Activated CD8-positive, alpha-beta T cell treated with anti-CD3 and anti-CD28 coated beads, Interleukin-2, amount 10 ng/mL, durations not matched to agents 7 days and 5 days (primary cell): Measurements from ENCODE around the gene DNAJC13. TPM values are rescaled to one million over a fixed set of nuclear protein-coding genes. Genes with fewer than 3 reads are reported as not detected.
"Not testable (repeated sequence)": the region's sequence is repeated elsewhere in the genome, so short reads cannot be mapped to it uniquely, and the experiment has no call there.

ENCODE experiments used
- ATAC-seq: fragments of 150-1000 bp; cut with Tn5 transposase; one replicate; pipeline ENCODE4 v1.10.0; 2021; ENCODE audit warnings: moderate library complexity
- CTCF ChIA-PET: fragments of 350-600 bp; sonication (Branson Sonifier 250); formaldehyde crosslinking; loops from one replicate; lab custom pipeline; 2021; ENCODE audit warnings: antibody characterized with exemption; lab: Charles Lee
- POLR2A ChIA-PET: fragments of 350-600 bp; sonication (Branson Sonifier 250); formaldehyde crosslinking; loops from one replicate; lab custom pipeline; 2021; ENCODE audit warnings: antibody characterized with exemption; lab: Charles Lee
- DNase-seq: peaks from one replicate; pipeline ENCODE4 v3.0.0-alpha.2; 2020
- H3K27ac Mint-ChIP-seq: one replicate; pipeline ENCODE4 v1.8.0; 2021; ENCODE audit warnings: mild to moderate bottlenecking, mixed read lengths
- H3K27me3 Mint-ChIP-seq: one replicate; pipeline ENCODE4 v1.8.0; 2021; ENCODE audit warnings: low read depth, mixed read lengths
- H3K36me3 Mint-ChIP-seq: one replicate; pipeline ENCODE4 v1.8.0; 2021; ENCODE audit warnings: low read depth, mixed read lengths
- H3K4me1 Mint-ChIP-seq: one replicate; pipeline ENCODE4 v1.8.0; 2021; ENCODE audit warnings: low read depth, mixed read lengths
- H3K4me3 Mint-ChIP-seq: one replicate; pipeline ENCODE4 v1.8.0; 2021; ENCODE audit warnings: mild to moderate bottlenecking, mixed read lengths
- H3K9me3 Mint-ChIP-seq: one replicate; pipeline ENCODE4 v1.8.0; 2022; ENCODE audit warnings: mixed read lengths; ENCODE audit not compliant: insufficient read depth
- total RNA-seq, 2 experiments: library from RNA; stranded (reverse); gene quantifications; one replicate each; pipeline ENCODE4 v1.2.3, GENCODE V29; 2021

DNAJC13 gene
- total RNA-seq, 2 experiments from 2014 or later = 34.3 to 38.4 TPM

- DNase-seq, ATAC-seq, H3K4me1 Mint-ChIP-seq, H3K27me3 Mint-ChIP-seq, H3K9me3 Mint-ChIP-seq, H3K36me3 Mint-ChIP-seq, H3K27ac Mint-ChIP-seq, H3K4me3 Mint-ChIP-seq, CTCF ChIA-PET: not testable (repeated sequence)
- POLR2A ChIA-PET = interaction anchor here (0.6 kb wide), 1 partner anchor 250 kb away, joined by 3 read pairs; no protein-coding TSS in a partner anchor
Measured at GRCh38 chr3:132392675-132393074, 24.6 kb upstream of the DNAJC13 start.

DNA sequence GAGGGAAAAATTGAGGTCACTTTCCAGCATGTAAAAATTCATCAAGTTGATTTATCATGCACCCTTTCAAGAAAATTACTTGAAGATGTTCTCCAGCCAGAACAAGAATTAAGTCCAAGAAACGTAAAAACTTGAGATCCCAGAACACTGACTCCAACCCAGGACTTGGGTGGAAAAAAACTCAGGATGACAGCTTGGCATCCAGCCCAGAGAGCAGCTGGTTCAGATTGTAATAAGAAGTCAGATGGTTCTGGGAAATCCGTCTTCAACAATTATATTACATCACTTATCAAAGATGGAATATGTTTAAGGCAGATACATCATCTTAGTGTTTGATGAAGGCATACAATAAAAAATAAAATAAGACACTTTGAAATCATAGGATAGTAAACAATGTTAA, 23.0 kb upstream of the DNAJC13 start:
- no peaks in the 10 kb centered on the region for H3K9me3 Mint-ChIP-seq
- no peaks in the 10 kb centered on the region for H3K4me1 Mint-ChIP-seq
- ChIA-PET POLR2A (no interaction called here), CTCF (interaction anchor here (6.3 kb wide), 1 partner anchor 42 kb away, joined by 49 read pairs; no protein-coding TSS in a partner anchor)
- H3K27ac Mint-ChIP-seq = no peak overlapping the region
- no peak for DNase-seq
- ATAC-seq = no peak
- no peak overlapping the region for H3K4me3 Mint-ChIP-seq
- H3K27me3 Mint-ChIP-seq = no peaks in the 10 kb centered on the region
- H3K36me3 Mint-ChIP-seq = no peaks in the 10 kb centered on the region

- POLR2A ChIA-PET = no interaction called here
- Mint-ChIP-seq H3K36me3 (no peaks in the 10 kb centered on the region), H3K27me3 (no peaks in the 10 kb centered on the region), H3K9me3 (no peaks in the 10 kb centered on the region), H3K4me1 (no peaks in the 10 kb centered on the region), H3K27ac (no peak overlapping the region), H3K4me3 (no peak overlapping the region)
- no peak for ATAC-seq
- DNase-seq = no peak
- CTCF ChIA-PET = interaction anchor here (1.5 to 6.3 kb wide), 2 partner anchors 42 to 52 kb away, joined by 3 to 49 read pairs; no protein-coding TSS in a partner anchor
Measured at GRCh38 chr3:132395126-132395525, 22.2 kb upstream of the DNAJC13 start.

DNA sequence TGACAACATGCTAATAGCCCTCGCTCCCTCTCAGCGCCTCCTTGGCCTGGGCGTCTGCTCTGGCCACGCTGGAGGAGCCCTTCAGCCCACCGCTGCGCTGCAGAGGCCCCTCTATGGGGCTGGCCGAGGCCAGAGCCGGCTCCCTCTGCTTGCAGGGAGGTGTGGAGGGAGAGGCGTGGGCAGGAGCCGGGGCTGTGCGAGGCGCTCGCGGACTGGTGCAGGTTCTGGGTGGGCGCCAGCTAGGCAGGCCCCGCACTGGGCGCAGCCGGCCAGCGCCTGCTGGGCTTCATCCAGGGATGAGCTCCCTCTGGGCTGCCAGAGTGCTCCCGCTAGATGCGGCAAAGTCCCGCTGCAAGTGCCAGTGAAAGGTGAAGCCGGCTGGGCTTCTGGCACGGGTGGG, 21.0 kb upstream of the DNAJC13 start:
- no peaks in the 10 kb centered on the region for H3K27me3 Mint-ChIP-seq
- CTCF ChIA-PET = interaction anchor here (1.5 to 6.3 kb wide), 2 partner anchors 43 to 53 kb away, joined by 3 to 49 read pairs; no protein-coding TSS in a partner anchor
- no peak overlapping the region for H3K4me3 Mint-ChIP-seq
- no peak overlapping the region for H3K27ac Mint-ChIP-seq
- no peaks in the 10 kb centered on the region for H3K4me1 Mint-ChIP-seq
- POLR2A ChIA-PET = no interaction called here
- ATAC-seq (no peak), DNase-seq (no peak)
- no peaks in the 10 kb centered on the region for H3K9me3 Mint-ChIP-seq
- H3K36me3 Mint-ChIP-seq = no peaks in the 10 kb centered on the region

DNA sequence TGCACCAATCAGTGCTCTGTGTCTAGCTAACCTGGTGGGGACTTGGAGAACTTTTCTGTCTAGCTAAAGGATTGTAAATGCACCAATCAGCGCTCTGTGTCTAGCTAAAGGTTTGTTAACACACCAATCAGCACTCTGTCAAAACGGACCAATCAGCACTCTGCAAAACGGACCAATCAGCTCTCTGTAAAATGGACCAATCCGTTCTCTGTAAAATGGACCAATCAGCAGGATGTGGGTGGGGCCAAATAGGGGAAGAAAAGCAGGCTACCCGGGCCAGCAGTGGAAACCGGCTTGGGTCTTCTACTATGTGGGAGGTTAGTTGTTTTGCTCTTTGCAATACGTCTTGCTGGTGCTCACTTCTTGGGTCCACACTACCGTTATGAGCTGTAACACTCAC, 20.5 kb upstream of the DNAJC13 start:
- CTCF ChIA-PET = interaction anchor here (1.5 to 6.3 kb wide), 3 partner anchors 21 to 54 kb away, joined by 3 to 49 read pairs (median 5); partner anchors contain the start of gene DNAJC13

GRCh38 chr3:132399054-132399929, 18.0 kb upstream of the DNAJC13 start:
- no peak for ATAC-seq
- ChIA-PET POLR2A (no interaction called here), CTCF (interaction anchor here (0.6 to 6.3 kb wide), 9 partner anchors 11 to 56 kb away, joined by 3 to 49 read pairs (median 4); partner anchors contain the start of gene DNAJC13)
- Mint-ChIP-seq H3K27ac (no peak overlapping the region), H3K4me3 (no peak overlapping the region), H3K27me3 (peaks cover 12% of the 10 kb centered on the region), H3K4me1 (no peaks in the 10 kb centered on the region), H3K36me3 (no peaks in the 10 kb centered on the region), H3K9me3 (no peaks in the 10 kb centered on the region)
- DNase-seq = peak; percentile 39

More for the DNA sequence above, 20.5 kb upstream of the DNAJC13 start:
- H3K27ac Mint-ChIP-seq, DNase-seq, H3K27me3 Mint-ChIP-seq, H3K4me3 Mint-ChIP-seq, ATAC-seq, POLR2A ChIA-PET, H3K4me1 Mint-ChIP-seq, H3K36me3 Mint-ChIP-seq, H3K9me3 Mint-ChIP-seq: not testable (repeated sequence)

DNA sequence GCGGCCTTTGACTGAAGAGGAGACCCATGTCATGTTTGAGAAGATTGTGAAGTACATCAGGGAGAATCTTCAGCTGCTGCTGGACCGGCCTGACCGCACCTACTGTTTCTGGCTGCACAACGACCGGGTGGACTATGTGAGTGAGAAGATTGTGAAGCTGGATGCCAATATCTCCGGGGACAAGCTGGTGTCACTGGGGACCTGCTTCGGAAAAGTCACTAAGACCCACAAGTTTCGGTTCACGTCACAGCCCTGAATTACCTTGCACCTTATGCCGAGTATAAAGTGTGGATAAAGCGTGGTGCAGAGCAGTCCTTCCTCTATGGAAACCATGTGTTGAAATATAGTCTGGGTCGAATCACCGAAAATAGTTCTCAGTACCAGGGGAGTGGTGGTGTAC, 16.0 kb upstream of the DNAJC13 start:
- no peak for ATAC-seq
- DNase-seq = no peak
- CTCF ChIA-PET = interaction anchor here (1.0 kb wide), 2 partner anchors 16 to 54 kb away, joined by 3 read pairs; partner anchors contain the start of gene DNAJC13
- Mint-ChIP-seq H3K27me3 (peaks cover 14% of the 10 kb centered on the region), H3K36me3 (no peaks in the 10 kb centered on the region), H3K27ac (no peak overlapping the region), H3K4me3 (no peak overlapping the region), H3K9me3 (no peaks in the 10 kb centered on the region), H3K4me1 (no peaks in the 10 kb centered on the region)
- POLR2A ChIA-PET = no interaction called here

- Mint-ChIP-seq H3K27ac (no peak overlapping the region), H3K27me3 (peaks cover 14% of the 10 kb centered on the region), H3K4me1 (no peaks in the 10 kb centered on the region), H3K9me3 (no peaks in the 10 kb centered on the region), H3K4me3 (no peak overlapping the region), H3K36me3 (no peaks in the 10 kb centered on the region)
- DNase-seq = no peak
- CTCF ChIA-PET = interaction anchor here (0.9 kb wide), 1 partner anchor 61 kb away, joined by 3 read pairs; no protein-coding TSS in a partner anchor
- POLR2A ChIA-PET = no interaction called here
- no peak for ATAC-seq
Measured at GRCh38 chr3:132404276-132404675, 13.0 kb upstream of the DNAJC13 start.

DNA sequence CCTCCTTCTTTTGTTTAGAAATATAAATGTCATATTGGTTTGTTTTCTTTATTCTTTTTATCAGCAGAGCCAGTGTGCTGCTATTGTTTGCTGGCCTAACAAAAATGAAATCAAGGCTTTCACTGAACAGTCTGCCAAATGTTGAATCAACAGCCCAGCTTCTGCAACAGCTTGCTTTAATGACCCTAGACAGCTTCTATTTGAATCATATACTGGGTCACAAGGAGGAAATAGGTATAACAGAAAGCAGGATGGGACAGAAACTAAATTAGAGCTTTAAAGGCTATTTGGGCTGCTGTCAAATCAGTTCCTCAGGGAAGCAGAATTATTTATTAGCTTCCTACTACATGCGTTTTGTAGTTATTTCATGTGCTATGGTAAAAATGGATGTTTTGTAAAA, 12.1 kb upstream of the DNAJC13 start:
- H3K4me1 Mint-ChIP-seq = no peaks in the 10 kb centered on the region
- DNase-seq (no peak), ATAC-seq (no peak)
- no peak overlapping the region for H3K4me3 Mint-ChIP-seq
- ChIA-PET POLR2A (no interaction called here), CTCF (no interaction called here)
- peaks cover 14% of the 10 kb centered on the region for H3K27me3 Mint-ChIP-seq
- no peak overlapping the region for H3K27ac Mint-ChIP-seq
- H3K9me3 Mint-ChIP-seq = no peaks in the 10 kb centered on the region
- H3K36me3 Mint-ChIP-seq = no peaks in the 10 kb centered on the region

- DNase-seq = no peak
- ChIA-PET POLR2A (no interaction called here), CTCF (no interaction called here)
- Mint-ChIP-seq H3K4me1 (no peaks in the 10 kb centered on the region), H3K9me3 (no peaks in the 10 kb centered on the region), H3K4me3 (no peak overlapping the region), H3K36me3 (no peaks in the 10 kb centered on the region), H3K27ac (no peak overlapping the region), H3K27me3 (peaks cover 17% of the 10 kb centered on the region)
- ATAC-seq = no peak
Measured at GRCh38 chr3:132405609-132406299, 11.5 kb upstream of the DNAJC13 start.

- Mint-ChIP-seq H3K27ac (no peak overlapping the region), H3K9me3 (no peaks in the 10 kb centered on the region), H3K4me1 (no peaks in the 10 kb centered on the region), H3K36me3 (no peaks in the 10 kb centered on the region), H3K4me3 (no peak overlapping the region), H3K27me3 (peaks cover 20% of the 10 kb centered on the region)
- ChIA-PET POLR2A (no interaction called here), CTCF (no interaction called here)
- DNase-seq (no peak), ATAC-seq (no peak)
Measured at GRCh38 chr3:132406587-132406986, 10.7 kb upstream of the DNAJC13 start.

GRCh38 chr3:132407025-132407424, 10.3 kb upstream of the DNAJC13 start:
- DNase-seq (no peak), ATAC-seq (no peak)
- H3K36me3 Mint-ChIP-seq = no peaks in the 10 kb centered on the region
- no peak overlapping the region for H3K27ac Mint-ChIP-seq
- H3K4me3 Mint-ChIP-seq = no peak overlapping the region
- peaks cover 20% of the 10 kb centered on the region for H3K27me3 Mint-ChIP-seq
- no peaks in the 10 kb centered on the region for H3K4me1 Mint-ChIP-seq
- CTCF ChIA-PET = no interaction called here
- POLR2A ChIA-PET = no interaction called here
- H3K9me3 Mint-ChIP-seq = no peaks in the 10 kb centered on the region
